Renal pelvis (tissue), 4 donors: Measurements from ENCODE around the gene KCTD4. TPM values are rescaled to one million over a fixed set of nuclear protein-coding genes. Genes with fewer than 3 reads are reported as not detected.
A peak's percentile ranks its signal among the peaks of the same experiment; 100 is the strongest.
"Not testable (repeated sequence)": the region's sequence is repeated elsewhere in the genome, so short reads cannot be mapped to it uniquely, and the experiment has no call there.

ENCODE experiments used
- DNase-seq: peaks from one replicate; pipeline ENCODE4 v3.0.0-alpha.2; 2013
- polyA plus RNA-seq, 3 donors: library from polyadenylated mRNA; unstranded; fragments of 120-200 nt; gene quantifications; one replicate each; pipeline ENCODE4 v1.2.1, GENCODE V29; 2013; ENCODE audit not compliant: insufficient read length in 3 of 3

KCTD4 gene
- polyA plus RNA-seq, 3 donors = 0.12 to 0.82 (median 0.63) TPM

GRCh38 chr13:45218689-45219088 is 17.8 kb upstream of the KCTD4 start:
- no peak for DNase-seq

- no peak for DNase-seq
Measured at GRCh38 chr13:45216193-45216592, 15.3 kb upstream of the KCTD4 start.

GRCh38 chr13:45215392-45216077 is 14.7 kb upstream of the KCTD4 start:
- DNase-seq = peak; percentile 12

GRCh38 chr13:45209229-45209628 is 8.4 kb upstream of the KCTD4 start:
- DNase-seq = no peak

GRCh38 chr13:45208132-45208531 is 7.3 kb upstream of the KCTD4 start:
- DNase-seq = no peak

GRCh38 chr13:45207319-45207718 is 6.5 kb upstream of the KCTD4 start:
- DNase-seq = no peak

- no peak for DNase-seq
Measured at GRCh38 chr13:45206340-45206739, 5.5 kb upstream of the KCTD4 start.

GRCh38 chr13:45205124-45205523 is 4.3 kb upstream of the KCTD4 start:
- no peak for DNase-seq

GRCh38 chr13:45199711-45200110 is 1.1 kb downstream of the KCTD4 start:
- DNase-seq = no peak

GRCh38 chr13:45198924-45199323 is 1.9 kb downstream of the KCTD4 start:
- DNase-seq = no peak

GRCh38 chr13:45198041-45198440 is 2.8 kb downstream of the KCTD4 start:
- no peak for DNase-seq

GRCh38 chr13:45196622-45197021 is 4.2 kb downstream of the KCTD4 start:
- no peak for DNase-seq

GRCh38 chr13:45196096-45196495 is 4.7 kb downstream of the KCTD4 start:
- DNase-seq = no peak

- DNase-seq = no peak
Measured at GRCh38 chr13:45195421-45195820, 5.4 kb downstream of the KCTD4 start.

GRCh38 chr13:45194081-45194939 is 6.5 kb downstream of the KCTD4 start:
- no peak for DNase-seq

GRCh38 chr13:45191874-45192273 is 9.0 kb downstream of the KCTD4 start:
- no peak for DNase-seq

- not testable (repeated sequence) for DNase-seq
Measured at GRCh38 chr13:45189511-45189910, 11.3 kb downstream of the KCTD4 start.

- not testable (repeated sequence) for DNase-seq
Measured at GRCh38 chr13:45189077-45189476, 11.8 kb downstream of the KCTD4 start.

- no peak for DNase-seq
Measured at GRCh38 chr13:45185286-45185685, 15.6 kb downstream of the KCTD4 start.

GRCh38 chr13:45184693-45185092 is 16.2 kb downstream of the KCTD4 start:
- no peak for DNase-seq

GRCh38 chr13:45180713-45181601 is 19.9 kb downstream of the KCTD4 start:
- no peak for DNase-seq

GRCh38 chr13:45180303-45180702 is 20.5 kb downstream of the KCTD4 start:
- no peak for DNase-seq
